GM21786 (cell line): Measurements from ENCODE around the gene TBXA2R.

ENCODE experiments used
- ATAC-seq: cut with Tn5 transposase; IDR thresholded peaks from one replicate; pipeline ENCODE4 v1.9.1; 2021; ENCODE audit not compliant: unreplicated experiment

The TBXA2R gene

DNA sequence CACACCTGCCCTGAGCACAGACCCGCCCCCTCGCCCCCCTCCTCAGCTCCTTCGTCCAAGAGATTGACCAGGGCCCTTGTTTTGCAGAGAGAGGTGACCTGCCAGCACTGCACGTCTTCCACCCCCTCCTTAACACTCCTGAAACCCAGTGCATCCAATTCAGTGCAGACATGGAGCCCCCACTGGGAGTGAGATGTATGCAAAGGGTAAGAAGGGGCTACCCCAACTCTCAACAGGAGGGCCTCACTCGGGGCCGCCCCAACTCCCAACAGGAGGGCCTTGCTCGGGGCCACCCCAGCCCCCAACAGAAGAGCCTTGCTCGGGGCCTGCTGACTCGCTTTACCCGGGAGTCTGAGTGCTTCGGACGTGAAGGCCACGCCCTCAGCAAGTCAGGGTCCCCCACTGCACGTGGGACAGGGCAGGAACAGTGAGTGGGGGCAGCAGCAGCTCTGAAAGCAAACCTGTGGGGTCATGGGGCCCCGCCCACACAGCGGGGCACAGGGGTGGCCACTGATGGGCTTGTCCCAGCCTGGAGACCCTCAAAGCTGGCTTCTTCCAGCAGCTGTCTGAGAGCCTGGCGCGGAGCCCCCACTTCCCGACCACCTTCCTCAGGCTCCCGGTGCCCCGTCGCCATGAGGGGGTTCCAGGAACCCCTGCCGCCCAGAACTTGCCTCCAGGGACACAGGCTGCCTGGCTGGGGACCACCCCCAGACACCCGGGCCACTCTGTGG, 14.3 kb upstream of the TBXA2R start:
- ATAC-seq: no peak

GRCh38 chr19:3620145-3620816, 13.6 kb upstream of the TBXA2R start:
- no peak for ATAC-seq

- ATAC-seq: no peak
These were observed 12.9 kb upstream of the TBXA2R start for GRCh38 chr19:3619631-3620012.

DNA sequence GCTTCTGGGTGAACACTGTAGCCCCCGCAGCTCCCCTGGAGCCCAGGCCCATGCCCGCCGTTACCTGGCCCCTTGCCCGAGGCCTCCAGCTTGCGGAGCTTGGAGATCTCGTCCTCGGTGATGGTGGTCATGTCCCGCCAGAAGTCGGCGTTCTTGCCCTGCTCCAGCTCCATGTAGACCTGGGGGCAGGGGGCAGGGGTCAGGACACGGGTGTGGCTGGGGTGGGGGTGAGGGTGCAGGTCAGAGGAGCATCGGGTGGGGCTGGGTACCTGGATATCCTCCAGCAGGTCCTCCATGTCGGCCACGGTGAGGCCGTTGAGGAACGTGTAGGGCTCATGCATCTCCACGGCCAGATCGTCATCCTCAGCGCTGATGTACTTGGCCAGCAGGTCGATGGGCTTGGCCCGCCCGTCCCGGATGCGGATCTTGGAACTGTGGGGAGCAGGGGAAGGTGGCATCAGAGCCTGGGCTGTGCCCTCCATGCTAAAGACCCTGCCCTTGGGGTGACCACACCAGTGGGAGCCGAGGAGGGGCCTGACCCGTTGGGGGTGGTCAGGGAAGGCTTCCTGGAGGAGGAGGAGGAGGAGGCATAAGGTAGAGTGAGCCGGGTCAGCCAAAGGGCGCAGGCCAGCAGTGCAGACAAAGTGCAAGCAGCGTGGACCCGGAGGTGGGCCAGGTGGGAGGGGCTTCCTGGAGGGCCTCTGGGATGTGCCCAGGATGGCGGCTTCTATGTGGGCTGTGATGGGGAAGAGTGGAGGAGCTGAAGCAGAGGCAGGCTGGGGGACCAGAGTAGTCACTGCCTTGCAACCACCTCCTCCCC, 12.3 kb upstream of the TBXA2R start:
- ATAC-seq: no peak

GRCh38 chr19:3618144-3618810, 11.6 kb upstream of the TBXA2R start:
- no peak for ATAC-seq

GRCh38 chr19:3617463-3617862, 10.8 kb upstream of the TBXA2R start:
- no peak for ATAC-seq

GRCh38 chr19:3615524-3616135, 9.0 kb upstream of the TBXA2R start:
- no peak for ATAC-seq

- no peak for ATAC-seq
These were observed 8.3 kb upstream of the TBXA2R start for GRCh38 chr19:3614858-3615505.

GRCh38 chr19:3613818-3614661, 7.4 kb upstream of the TBXA2R start:
- ATAC-seq: no peak

- ATAC-seq: no peak
These were observed 6.4 kb upstream of the TBXA2R start for GRCh38 chr19:3612901-3613741.

GRCh38 chr19:3612330-3612729, 5.7 kb upstream of the TBXA2R start:
- no peak for ATAC-seq

DNA sequence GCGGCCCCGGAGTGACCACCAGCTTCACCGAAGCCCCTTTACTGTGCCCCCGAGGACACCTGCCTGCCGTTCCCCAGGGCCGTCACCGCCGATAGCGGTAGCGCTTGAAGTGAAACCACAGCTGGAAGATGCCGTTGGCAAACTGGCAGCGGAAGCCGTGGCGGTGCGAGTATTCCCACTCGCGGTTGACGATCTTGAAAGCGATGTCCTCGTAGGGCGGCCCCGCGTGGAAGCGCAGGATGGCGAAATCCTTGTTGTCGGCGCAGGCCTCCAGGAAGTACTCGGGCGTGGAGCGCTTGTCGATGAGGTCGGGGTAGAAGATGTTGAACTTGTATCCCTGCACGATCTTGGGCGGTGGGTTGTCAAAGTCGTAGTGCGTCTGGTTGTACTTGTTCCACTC, 5.2 kb upstream of the TBXA2R start:
- no peak for ATAC-seq

DNA sequence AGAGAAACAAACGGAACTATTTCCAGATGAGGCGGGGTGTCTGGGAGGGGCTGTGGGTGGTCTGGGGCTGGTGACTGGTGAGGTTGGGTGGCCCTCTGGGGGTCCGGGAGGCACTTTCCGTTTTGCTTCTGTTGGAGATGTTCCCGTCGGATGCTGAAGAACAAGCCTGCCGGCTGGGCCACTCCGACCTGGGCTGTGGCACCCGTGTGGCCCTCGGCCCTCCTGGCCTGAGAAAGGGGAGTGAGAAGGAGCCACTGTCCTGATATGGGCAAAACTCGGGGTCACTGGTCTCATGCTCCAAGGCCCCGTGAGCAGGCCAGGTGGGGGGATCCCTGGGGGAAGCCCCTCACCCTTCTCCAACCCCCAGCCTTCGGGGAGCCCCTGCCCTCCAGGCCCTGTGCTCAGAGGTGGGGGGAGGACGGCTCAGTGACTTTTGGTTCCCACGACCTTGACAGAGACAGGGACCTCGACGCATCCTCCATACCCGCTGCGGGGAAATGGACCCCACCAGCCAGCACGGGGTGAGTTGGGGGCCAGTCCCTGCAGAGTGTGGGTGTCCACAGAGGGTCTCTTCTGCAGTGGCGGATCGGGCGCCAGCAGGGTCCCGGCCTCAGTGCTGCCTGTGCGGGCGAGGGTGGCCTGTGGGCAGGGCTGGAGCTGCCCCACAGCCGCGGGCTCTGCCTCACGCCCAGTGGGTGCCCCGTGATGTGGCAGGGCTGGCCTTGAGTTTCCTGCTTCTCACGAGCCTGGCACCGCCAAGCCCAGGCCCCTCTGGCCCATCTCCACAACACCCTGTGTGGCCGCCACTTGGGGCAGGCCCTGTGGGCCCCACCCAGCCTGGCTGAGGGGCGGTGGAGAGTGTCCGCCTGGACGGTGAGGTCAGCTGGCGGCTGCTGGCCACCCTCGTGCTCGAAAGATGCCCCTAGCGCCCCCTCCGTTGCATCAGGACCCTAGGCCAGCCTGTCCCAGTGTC, 4.4 kb upstream of the TBXA2R start:
- ATAC-seq: no peak

DNA sequence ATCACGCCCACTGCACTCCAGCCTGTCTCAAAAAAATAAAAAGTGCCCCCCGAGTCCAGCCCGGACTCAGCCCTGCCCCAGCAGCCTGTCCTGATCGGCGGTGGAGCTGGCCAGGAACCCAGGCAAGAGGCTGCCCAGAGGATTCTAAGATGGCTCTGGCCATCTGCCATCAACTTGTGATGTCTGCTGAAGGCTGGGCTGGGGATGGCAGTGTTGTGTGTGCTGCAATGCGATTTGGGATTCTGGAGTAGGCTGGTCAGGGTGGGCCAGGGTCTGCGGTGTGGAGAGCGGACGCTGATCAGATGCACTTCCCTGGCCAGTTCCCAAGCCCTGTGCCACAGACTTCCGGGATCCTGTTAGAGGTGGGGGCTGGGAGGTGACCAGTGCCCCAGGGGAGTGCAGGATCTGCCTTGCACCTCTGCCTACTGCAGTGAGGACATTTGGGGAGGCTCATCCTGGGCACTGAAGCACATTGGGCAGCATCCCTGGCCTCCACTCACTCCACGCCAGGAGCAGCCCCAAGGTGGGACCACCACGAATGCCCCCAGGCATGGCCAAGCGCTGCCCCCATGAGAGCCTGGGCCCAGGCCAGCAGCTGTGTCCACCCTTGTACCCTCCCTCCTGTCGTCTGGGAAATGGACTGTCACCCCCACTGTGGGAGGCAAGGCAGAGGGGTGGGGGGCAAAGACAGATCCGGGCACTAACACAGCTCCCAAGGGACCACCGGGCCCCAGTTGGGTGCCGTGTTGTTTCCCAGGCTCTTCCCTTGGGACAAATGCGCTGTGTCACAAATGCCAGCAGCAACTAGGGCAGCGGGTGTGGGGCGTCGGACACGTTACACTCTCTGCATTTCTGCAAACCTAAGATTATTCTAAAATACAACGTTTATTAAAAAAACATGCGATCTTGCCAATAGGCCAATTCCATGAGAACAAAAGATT, 3.4 kb upstream of the TBXA2R start:
- no peak for ATAC-seq

DNA sequence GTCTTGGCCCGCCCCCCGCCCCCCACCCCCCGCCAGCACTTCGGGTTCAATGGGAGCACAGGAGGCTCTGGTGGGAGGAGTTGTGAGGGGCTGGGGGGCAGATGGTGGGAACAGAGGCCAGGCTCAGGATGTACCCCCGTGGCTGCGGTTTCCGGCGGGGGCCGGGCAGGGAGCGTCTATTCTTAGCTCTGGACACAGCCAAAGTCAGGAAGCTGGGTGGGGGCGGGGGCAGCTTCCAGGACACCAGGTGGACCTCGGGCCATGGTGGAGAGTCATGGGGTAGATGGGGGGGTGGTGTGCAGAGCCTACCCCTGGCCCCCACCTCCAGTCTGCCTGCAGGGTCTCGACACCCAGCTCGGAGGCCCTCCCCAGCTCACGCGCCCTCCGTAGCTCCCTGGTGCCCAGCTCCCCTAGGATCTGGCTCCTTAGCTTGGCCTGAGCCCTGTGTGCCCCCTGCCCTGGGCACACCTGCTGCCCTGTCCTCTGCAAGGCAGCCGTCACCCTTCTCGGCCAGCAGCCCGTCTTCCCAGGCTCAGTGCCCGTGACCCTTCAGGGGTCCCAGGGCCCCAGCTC, 2.2 kb upstream of the TBXA2R start:
- ATAC-seq: no peak

GRCh38 chr19:3608079-3608641, 1.5 kb upstream of the TBXA2R start:
- no peak for ATAC-seq
